DMS153 treated with DMSO at 0.1 percent for 48 hours (cell line): ENCODE data around the gene LGI2.
"Not testable (repeated sequence)": the region's sequence is repeated elsewhere in the genome, so short reads cannot be mapped to it uniquely, and the experiment has no call there.

ENCODE experiments used
- DNase-seq: peaks from one replicate; lab custom pipeline; 2025; ENCODE audit not compliant: unreplicated experiment; lab: John Stamatoyannopoulos, UW

Gene LGI2

DNA sequence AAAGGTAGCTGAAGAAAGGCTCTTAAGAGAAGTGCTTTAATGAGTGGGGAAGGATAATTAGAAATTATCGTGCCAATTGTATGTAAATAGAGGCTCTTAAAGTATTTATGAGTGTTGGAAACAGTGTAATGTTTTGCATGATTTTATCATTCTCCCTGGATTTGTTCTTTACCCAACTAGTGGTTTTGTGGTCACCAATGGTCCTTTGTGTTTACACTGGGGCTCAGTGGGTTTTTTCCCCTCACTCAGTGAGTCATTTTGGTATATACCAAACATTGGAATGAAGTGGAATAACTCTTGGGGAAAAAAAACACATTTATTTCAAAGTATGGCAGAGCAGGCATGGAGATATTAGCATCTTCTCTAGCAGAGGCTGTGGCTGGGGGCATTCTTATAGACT, 20.8 kb upstream of the LGI2 start:
- no peak for DNase-seq

DNA sequence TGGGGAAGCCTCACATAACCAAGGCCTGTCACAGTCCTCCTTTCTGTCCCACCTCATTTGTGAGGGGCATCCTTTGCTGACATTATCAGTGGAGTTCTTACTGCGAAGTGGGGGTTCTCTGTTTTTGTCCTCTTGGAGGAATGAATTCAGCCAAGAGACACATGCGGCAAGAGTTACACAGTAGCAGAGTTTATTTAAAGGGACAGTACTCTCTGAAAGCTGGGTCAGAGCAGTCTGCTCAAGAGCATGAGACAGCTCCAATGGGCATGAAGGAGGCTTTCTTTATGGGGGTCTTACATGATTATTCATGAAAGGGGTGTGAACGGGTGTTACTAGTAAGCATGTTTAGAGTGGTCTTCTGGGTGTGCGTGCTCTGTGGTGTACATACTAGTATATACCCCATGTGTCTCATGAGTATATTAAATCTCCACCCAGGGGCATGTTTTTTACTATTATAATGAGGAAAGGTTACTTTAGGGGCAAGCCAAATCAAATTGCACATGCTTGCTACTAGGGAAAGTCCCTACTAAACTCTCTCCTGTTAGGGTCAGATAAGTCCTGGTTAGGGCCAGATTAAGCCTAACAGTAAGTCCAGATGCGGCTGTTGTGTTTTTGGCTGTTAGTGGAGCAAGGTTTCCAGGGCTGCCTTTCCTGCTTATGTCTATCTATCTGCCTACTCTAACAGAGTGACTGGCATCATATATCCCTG, 19.8 kb upstream of the LGI2 start:
- DNase-seq: no peak

DNA sequence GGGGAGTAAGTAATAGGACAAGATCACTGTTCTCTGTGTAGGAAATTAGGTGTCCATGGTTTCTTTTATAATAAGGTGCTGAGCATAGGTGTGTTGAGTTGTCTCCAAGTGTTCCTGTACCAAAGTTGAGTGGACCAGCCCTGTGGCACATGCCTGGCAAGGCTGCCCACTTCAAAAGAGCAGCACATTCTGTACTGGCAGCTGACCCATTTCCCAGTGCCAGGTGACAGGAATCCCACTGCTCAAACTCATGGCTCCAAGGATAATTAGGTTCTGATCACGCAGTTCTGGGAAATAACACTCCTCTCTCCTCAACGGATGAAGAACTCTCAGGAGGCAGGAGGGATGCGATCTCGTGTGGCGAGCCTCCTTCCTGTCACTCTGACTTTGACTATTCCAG, 12.8 kb upstream of the LGI2 start:
- DNase-seq: no peak

DNA sequence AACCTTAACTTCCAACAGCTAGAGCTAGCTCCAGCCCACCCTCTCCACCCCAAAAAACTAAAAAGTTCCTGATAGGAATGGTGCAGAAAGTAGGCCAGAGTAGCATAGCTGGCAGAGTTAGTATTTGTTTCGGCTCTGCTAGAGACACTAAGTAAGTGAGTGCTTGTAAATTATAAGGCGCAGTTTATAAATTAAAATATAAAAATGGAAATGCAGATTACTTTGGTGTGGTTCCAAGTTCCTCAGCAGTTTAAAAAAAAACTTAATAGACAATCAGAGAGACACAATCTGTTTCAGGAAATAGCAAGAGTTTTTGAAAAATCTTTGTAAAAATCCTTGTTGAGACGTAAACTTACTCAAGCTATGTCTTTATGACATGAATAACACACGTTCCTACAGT, 2.8 kb upstream of the LGI2 start:
- DNase-seq: no peak

DNA sequence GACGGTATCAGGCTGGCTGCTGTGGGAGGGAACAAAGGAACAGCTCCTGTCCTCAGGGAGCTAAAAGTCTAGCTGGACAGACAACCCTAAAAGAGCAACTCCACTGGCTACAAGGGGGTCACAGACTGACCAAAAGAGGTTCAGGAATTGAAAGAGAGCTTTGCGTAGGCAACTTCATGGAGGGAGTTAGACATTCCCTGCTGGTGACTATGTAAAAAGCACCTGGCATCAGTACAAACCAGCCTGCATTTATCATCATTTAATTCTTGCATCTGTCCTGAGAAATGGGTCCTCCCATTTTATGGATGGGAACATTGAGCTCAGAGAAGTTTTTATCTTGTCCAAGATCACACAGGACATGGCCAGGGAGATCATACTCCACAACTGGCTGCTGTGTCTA, 1.4 kb upstream of the LGI2 start:
- DNase-seq: no peak

DNA sequence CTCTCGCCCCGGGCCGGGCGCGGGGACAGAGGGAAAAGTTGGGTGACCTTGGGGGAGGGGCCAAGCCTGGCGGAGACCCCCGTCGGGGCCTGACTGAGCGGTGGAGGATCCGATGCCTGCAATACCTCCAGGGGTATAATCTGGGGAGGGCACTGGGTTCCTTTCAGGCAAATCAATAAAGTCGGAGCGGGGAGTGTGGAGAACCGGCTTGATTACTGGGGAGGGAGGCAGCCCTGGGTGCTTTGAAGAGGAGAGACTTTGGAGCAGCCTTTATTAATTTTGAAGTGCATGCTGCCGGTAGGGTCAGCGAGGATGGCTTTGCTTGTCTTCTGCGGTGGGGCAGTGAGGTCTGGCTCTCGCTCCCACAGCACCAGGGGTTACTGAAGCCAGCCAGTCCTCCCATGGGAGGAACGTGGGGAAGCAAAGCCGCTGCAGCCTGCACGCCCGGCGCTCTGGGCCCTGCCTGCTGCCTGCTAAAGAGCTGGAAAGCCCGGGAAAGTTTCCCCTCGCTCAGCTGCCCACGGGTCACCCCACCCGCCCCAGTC, 403 bp upstream of the LGI2 start:
- no peak for DNase-seq

DNA sequence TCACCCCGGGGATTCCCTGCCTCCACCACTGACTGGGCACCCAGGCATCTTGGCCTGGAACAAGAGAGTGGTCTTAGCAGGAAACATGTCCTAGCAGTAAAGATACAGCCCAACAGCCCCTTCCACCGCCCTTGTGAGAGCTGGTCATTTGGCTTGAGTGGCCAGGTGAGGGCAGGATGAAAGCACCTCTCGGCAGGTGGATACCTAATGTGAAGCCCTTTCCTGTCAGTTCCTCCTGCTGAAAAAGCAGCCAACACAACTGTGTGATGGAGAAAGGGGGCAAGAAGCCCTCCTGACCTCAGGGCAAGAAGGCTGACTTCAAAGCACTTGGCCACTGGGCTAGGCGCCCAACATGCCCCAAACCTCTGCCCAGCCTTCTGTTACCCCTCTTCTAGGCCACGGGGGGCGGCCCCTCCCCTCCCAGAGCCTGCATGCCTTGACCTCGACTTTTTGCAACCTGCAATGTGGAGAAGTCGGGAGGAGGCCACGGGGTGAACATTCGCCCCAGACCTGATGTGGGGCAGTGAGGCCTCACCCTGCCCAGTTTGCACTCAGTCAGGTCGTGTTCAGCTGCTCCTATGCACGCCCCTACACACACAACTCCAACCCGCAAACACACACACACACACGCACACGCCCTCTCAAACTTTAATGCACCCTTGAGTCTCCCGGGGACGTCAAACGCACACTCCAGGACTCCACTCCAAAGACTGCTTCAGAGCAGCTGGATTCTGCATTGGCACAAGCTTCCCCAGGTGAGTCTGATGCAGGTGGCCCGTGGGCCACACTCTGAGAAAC, 1.1 kb downstream of the LGI2 start:
- no peak for DNase-seq

DNA sequence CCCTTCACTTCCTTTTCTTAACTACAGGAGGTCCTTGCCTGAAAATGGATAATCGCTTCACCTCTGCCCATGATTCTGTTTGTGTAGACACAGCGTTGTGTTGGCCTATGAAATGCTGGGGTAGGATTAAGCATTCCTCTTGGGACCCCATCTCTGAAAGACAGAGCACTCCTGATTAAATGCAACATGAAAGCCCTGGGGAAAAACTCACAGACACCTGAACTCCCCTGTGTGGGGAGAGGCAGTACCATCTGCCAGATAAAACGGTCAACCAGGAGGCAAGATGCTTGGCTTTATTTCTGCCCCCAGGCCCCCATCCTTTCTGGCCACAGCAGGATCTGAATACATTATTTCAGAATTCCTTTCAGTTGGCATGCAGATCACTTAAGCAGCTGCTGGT, 1.9 kb downstream of the LGI2 start:
- no peak for DNase-seq

DNA sequence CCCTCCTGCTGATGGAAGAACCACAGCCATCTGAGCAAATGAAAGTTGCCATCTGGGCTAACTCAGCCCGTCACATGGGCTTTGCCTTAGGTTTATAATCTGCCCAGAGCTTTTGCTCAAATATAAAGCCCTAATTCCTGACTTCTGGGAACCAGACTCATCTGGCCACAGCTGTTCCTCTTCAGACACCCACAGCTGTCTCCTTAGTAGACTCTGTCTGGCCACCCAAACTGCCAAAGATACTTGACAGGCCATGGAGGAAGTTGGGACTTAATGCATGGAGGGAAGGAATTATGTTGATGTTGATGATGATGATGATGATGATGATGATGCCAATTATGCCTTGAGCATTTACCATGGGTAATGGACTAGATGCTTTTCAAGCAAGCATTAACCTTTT, 8.0 kb downstream of the LGI2 start:
- no peak for DNase-seq

DNA sequence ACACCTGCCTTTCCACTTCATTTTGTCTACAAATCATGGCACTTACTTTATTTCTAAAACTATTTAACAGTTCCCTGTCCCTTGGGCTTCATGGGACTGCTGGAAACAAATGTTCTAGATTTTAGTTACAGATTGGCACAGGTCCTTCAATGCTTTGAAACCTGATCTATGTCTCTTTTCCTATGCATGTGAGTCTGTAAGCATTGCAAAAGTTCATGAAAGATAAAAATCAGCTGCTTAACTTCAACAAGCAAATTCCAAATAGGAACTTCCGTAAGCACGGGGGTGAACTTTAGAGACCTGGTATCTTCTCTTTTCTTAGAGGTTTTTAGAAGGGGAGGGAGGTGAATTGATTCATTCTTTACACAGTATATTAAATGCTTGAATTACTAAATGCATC, 9.5 kb downstream of the LGI2 start:
- DNase-seq: no peak

DNA sequence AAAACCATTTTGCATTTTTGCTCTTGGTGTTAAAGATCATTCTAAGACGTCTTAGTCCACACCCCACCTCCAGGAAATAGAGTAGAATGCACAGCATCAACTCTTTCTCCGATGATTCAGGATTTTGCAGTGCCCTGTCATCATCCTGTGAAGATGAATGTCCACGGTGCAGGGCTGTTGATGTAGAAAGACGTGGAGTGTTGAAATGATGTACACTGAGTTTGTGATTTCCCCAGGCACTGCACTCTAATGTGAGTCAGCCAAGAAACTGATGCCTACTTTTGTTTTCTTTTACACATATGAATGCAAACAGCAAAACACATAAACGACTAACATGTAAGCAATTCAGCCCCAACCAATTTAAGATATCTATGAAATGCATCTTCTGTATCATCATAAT, 10.5 kb downstream of the LGI2 start:
- no peak for DNase-seq

DNA sequence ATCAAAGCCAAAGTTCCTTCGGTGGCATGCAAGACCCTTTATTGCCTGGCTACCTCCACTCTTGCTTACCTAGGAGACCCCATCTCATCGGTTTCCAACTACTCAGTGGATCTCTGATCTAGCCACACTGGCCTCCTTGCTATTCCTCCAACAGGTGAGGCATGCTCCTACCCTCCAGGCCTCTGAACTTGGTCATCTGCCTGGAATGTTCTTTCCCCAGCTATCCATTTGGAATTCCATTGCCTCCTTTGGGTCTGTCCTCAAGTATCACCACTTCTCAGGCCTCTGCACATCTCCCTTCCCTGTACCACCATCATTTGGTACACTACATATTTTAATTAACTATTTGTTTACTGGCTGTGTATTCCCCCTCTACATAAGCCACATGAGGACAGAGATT, 11.2 kb downstream of the LGI2 start:
- no peak for DNase-seq

DNA sequence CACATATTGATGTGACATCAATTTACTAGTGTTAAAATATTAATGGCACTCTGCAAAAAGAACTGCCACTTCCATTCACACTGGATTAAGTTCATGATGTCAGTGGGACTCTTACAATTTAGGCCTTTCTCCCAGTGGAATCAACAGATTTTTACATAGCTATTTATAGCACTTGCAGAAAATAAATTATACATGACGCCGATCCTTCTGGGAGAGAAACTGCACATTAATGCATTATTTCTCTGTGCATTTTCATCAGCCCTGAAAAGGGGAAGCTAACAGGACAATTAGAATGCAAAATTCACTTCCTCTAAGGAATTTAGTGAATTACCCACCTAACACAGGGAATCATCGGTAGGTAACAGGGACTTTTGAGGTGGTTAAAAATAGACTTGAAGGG, 15.7 kb downstream of the LGI2 start:
- no peak for DNase-seq

DNA sequence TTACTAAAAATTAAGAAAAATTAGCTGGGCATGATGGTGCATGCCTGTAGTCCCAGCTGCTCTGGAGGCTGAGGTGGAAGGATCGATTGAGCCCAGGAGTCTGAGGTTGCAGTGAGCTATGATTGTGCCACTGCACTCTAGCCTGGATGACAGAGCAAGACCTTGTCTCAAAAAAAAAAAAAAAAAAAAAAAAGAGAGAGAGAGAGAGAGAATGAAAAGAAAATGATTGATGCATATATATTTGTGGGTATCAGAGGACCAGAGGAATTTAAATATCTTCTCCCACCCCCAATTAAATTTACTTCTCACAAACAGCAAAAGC, 16.1 kb downstream of the LGI2 start:
- not testable (repeated sequence) for DNase-seq

DNA sequence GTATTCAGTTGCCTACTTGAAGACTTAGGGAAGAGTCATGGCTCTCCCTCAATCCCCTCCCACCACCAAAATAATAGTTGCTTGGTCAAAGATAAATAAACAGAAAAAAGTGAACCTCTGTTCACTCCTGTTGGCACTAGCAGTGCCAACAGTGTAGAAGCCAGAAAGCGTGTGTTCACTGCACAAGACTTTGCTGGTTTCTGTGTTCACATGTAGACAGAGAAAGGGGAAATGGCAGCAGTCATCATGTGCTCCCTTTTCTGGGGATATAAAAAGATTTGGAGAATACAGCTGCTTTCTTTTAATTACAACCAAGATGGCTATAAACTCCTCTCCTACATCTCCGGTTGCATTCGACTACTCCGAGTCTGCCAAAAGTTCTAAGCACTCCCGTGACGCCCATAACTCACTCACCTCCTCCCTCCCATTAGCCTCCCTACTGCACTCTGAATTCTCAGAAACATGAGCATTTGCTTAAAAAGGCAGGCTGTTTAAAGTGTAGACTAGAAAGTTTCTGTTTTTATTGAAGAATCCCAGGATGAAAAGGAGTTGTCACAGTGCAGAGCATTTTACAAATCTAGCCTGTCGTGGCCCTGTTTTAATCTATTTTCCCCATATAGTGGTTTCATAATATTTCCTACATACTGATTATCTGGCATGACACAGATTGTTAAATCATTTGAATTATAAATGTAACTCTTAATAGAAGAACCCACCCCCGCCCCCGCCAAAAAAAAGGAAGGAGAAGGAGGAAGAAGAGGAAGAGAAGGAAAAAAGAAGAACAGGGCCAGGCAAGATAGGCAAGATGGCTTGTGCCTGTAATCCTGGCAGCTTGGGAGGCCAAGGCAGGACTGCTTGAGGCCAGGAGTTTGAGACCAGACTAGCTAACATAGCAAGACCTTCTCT, 16.7 kb downstream of the LGI2 start:
- DNase-seq: no peak

DNA sequence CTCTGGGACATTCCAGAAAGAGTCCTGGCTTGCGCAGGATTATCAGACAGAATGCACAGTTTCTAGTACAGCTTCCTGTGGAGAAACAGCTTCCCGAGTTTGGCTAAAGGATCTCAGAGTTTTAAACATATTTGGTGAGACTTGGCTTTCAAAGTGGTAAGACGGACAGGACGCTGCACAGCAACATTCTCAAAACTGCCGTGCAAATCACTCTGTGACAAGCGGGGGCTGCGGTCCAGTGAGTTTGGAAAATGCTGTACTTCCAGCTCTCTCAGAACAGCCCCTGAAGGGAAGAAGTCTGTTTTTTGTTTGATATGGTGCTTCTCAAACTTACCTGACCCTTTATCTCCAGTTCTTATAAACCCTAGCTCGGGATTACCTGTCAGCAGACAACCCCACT, 18.1 kb downstream of the LGI2 start:
- no peak for DNase-seq

DNA sequence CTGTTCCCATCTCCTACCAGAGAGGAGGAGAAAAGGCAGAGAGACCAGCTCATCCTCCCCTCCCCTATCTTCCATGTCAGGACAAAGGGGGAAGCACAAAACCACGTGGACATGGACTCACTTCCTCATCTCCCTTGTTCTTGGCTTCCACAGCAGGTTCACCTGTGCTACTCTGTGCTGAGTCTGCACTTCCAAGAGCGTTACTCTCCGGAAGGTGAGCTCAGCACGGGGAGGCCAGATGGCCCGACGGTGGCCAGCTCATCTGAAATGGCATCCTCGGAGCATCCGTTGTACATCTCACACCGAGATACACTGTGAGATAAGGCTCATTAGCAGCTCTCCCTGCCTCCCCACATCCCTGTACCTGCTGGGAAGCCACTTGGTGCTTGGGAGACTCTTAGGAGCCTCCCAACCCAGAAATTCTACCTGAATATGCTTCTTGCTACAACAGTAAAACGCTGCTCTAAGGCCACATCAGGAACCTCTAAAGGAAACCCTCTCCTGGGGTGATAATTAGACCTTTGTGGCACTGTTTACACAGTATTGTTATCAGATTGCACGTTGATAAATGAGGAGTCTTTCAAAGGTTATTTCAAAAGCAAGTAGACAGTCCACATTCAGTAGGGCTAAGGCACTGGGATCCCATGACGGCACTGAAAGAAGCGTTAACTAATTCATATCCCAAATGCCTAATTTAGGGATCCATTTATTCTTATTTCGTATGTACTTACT, 19.4 kb downstream of the LGI2 start:
- DNase-seq: peak; percentile 31

DNA sequence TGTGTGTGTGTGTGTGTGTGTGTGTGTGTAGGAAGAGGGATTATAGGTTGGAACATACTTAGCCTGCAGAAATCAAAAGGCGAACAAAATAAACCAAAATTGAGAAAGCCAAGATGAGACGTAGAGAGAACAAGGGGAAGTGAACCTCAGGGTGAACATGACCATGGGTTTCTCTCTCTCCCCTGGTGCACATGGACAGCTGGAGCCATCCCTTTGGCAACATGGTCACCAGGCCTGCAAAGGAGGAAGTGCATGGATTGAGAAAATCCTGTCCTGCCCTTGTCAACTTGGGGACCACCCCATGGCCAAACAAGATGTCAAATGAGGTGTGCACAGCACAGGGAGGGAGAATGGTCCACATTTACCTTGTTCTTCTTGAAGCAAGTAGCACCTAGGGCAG, 23.1 kb downstream of the LGI2 start:
- DNase-seq: no peak

DNA sequence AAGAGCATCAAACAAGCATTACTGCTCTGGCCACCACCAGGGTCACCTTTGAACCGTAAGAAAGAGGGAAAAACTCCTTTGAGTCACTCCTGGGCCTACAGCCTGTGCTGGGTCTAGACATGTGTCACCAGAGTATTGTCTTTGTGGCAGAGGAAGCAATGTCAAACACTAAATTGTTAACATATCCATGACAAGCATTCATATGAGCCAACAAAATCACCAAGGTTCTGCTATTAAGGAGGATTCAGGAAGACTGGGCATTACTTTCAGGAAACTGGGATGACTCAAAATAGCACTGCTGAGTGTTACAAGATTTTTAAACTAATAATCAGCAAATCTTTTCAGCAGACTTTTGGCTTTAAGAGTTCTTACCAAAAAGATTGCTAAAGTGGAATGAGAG, 28.1 kb downstream of the LGI2 start:
- DNase-seq: no peak

DNA sequence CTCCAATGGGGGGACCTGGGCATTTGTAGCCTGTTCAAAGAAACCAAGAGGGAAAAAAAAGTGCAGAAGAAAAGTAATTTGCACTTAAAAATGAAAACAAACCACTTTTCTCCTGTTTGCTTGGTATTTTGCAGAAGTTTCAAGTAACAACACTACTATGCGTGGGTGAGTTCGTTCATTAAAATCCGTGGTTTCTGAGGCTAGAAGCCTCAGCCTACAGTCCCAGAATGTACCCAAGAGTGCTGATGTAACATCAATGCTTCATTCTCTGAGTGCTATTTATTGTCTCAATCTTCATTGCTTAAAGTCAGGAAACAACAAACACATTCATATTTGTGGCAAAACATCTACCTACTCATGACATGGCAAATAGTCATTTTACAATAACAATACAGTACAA, 29.2 kb downstream of the LGI2 start:
- no peak for DNase-seq

DNA sequence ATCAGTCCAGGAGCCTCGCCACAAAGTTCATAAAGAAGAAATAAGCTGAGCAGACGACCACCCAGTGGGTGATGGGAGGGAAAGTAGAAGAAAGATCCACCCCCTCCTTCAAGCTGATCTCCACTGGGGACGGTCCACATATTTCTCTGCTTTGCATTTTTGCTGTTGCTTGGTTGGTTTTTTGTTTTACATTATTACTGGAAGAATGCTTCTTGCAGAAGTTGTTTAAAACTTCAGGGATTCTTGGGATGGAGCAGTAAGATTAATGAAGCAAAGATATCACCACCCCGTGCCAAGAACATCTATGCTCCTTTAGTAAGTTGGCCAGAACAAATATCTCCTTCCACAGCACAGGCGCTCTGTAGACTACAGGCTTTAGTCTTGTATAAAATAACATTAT, 30.1 kb downstream of the LGI2 start:
- DNase-seq: no peak
